ENCODE results near the gene ENAH. TPM values are rescaled to one million over a fixed set of nuclear protein-coding genes. Genes with fewer than 3 reads are reported as not detected.

Gene ENAH
- total RNA-seq, 4 donors from 2014 or later = 28.4 to 53.3 (median 32.6) TPM

GRCh38 chr1:225471109-225471452 is 181.8 kb downstream of the ENAH start:
- no peak for TF ChIP-seq CTCF (IDR thresholded peaks at IDR 0.05; ENCODE audit: low read depth)

DNA sequence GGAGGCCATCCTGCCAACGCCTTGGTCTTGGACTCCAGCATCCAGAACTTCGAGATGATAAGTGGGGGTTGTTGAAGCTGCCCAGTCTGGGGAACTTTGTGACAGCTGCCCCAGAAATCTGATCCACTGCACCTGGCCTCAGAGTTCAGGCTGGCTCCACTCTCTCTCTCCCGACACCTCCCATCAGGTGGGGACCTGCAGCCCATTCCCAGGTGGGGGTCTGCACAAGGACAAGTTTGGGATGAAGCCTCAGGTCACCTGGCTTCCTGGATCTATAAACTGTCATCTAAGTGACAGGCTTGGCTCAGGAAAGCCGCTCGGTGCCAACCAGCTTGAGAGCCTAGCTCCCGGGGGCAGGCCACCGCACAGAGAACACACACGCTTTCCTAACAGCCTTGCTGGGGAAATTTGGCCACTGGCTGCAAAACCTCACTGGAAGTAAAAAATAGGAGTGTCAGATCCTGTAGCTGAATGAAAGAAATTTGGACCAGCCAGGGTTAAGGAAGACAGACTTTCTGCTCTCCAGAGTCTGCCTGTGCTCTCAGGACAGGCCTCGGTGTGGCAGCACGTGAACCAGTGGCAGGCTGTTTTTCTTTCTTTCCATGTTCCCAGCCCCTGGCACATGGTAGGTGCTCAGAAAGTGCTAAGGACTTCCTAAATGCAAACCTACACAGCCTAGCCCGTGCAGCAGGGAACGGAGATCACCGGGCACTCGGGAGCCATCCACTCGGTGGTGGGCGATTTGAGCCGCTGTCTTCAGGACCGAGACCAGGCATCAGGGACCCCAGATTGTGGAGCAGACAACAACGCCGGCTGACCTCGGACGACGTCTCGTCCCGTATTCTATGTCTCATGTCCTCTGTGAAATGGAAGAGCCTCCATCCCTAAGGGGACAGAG is 182.5 kb downstream of the ENAH start:
- no peak for TF ChIP-seq CTCF (IDR thresholded peaks at IDR 0.05; ENCODE audit: low read depth)

GRCh38 chr1:225469051-225469450 is 183.9 kb downstream of the ENAH start:
- TF ChIP-seq CTCF (IDR thresholded peaks at IDR 0.05; ENCODE audit: low read depth) = no peak

DNA sequence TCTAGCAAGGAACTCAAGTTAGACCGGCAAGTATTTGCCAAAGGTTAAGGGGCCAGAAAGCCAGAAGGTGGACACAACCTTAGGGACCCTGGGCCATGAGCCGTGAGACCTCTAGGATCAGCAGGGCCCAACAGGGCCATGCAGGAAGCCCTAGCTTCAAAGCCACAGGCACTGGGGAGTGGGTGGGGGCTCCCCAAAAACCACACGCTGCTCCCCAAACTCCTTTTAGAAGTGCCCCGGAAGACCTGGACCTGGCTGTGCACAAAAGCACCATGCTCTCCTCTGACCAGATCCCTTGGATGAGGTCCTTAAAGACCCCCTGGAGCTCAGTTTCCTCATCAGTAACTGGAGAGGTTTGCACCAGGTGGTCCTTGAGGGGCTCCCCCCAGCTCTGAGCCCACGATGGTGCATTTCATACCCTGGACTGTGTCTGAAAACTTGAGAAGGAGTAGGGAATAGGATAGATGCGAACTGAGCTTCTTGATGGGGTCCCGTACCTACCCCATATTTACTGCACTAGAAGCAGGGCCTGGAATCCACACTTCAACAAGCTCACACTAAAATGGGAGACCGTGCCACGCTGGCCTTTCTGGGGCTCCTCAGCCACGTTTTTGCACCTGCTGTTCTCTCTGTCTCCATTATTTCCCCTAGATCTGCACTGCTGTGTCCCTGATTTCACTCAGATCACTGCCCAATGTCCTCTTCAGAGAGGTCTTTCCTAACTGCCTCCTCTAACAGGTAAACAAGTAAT is 184.5 kb downstream of the ENAH start:
- no peak for TF ChIP-seq CTCF (IDR thresholded peaks at IDR 0.05; ENCODE audit: low read depth)

DNA sequence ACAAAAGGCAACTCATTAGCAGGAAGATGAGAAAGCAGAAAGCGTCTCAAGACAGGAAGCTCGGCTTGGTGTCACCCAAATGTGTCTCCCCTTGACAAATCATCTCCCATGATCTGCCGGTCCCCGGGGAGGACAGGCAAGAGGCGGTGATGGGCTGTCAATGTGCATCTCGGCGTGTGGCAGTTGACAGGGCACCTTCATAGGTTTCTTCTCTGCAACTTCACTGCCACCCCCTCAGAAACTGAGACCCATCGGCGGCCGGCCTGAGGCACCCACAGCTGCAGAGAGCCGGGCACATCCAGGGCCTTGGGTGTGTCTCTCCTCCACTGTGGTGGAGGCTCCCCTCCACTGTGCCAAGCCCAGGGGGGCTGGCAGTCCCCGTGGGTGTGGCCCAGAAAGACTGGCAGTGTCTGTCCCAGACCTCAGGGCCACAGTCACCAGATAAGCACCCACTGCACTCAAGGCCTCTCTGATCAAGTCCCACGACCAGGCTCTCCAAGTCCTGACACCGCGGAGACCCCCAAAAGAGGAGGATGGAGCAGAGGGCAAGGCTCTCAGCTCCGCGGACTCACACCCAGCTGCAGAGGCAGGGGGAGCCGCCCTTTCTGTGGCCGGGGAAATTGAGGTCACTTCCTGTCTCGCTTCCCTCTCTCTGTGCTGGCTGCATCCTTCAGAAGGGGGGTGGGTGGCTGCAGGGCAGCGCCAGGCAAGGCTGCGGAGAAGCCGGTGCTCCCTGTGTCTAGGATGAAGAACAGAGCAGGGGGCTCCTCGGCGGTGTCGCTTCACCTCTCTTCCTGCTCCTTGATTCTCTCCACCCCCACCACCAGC is 185.5 kb downstream of the ENAH start:
- TF ChIP-seq CTCF (IDR thresholded peaks at IDR 0.05; ENCODE audit: low read depth) = no peak

- no peak for TF ChIP-seq CTCF (IDR thresholded peaks at IDR 0.05; ENCODE audit: low read depth)
Observed at GRCh38 chr1:225466848-225467192, 186.1 kb downstream of the ENAH start.

Data from subcutaneous adipose tissue (tissue), 4 donors.